Spleen (tissue), 7 donors: ENCODE results near the gene TMEM131.

ENCODE experiments used
- CTCF ChIP-seq, 11 experiments: fragments of 200-600 bp in 7 of 11; fragments of 450-650 bp in 4 of 11; sonication (generic) in 4 of 11; IDR thresholded peaks in 8 of 11; conservative IDR thresholded peaks in 3 of 11; 1 replicate in 7 of 11; 2 replicates in 4 of 11; pipeline versions ENCODE4 v1.4.0 to v1.8.0; 2016 to 2021; ENCODE audit warnings: antibody characterized with exemption in 11 of 11, inconsistent platforms in 4 of 11, mild to moderate bottlenecking in 1 of 11
- POLR2A ChIP-seq, 3 donors: fragments of 450-650 bp; IDR thresholded peaks; one replicate each; pipeline ENCODE4 v1.5.1; 2017; ENCODE audit warnings: antibody characterized with exemption in 3 of 3, mild to moderate bottlenecking in 1 of 3
- POLR2AphosphoS5 ChIP-seq, 3 donors: sonication (generic); formaldehyde crosslinking; IDR thresholded peaks; one replicate each; pipeline ENCODE4 v1.5.1; 2017; ENCODE audit warnings: antibody characterized with exemption in 3 of 3
- donor health status: DM: no; HTN: no; CAD: no; lungs with moderate emphysema.
- donor health status: DM: no; HTN: no; CAD: no.
- donor health status: DM: no; HTN: no; CAD: no.

GRCh38 chr2:97763176-97763845 lies 232.4 kb downstream of the TMEM131 start:
- TF ChIP-seq CTCF (IDR thresholded peaks at IDR 0.05 in 8 of 11, conservative IDR thresholded peaks at IDR 0.05 in 3 of 11) (no peak), POLR2AphosphoS5 (IDR thresholded peaks at IDR 0.05) (peak in 1 of 3 donors; percentile 26), POLR2A (IDR thresholded peaks at IDR 0.05) (no peak)
